NCI-H187 treated with DMSO at 0.1 percent for 48 hours (cell line): ENCODE measurements around the gene PDAP1.
"Not testable (repeated sequence)": the region's sequence is repeated elsewhere in the genome, so short reads cannot be mapped to it uniquely, and the experiment has no call there.

Experiments
- DNase-seq: peaks from one replicate; lab custom pipeline; 2025; lab: John Stamatoyannopoulos, UW

The PDAP1 gene

DNA sequence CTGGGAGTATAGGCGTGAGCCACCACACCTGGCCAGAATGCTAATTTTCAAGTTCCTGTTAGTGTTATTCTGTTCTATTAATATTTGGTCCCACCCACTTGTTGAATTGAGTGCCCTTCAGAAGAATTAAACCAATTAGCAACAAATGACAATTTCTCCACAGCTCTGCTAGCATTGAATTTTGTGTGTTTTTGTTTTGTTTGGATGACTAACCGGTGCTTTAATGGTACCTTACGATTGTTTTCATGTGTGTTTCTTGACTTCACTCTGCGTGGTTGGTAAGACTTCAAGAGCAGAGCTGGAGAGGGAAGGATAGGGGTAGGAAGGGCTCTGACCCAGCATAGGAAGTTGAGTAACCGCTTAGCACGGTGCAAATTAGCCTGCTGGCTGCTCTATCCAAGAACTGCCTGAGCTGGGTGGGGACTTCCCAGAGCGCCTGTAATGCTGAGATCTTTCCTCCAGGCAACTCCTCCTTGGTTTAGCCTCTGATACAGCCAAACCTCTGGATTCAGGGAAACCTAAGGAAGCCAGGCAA is 29.3 kb downstream of the PDAP1 start:
- no peak for DNase-seq

- DNase-seq, result no peak
Observed at GRCh38 chr7:99375070-99375807, 33.2 kb downstream of the PDAP1 start.

- DNase-seq, result no peak
Observed at GRCh38 chr7:99374111-99375064, 34.0 kb downstream of the PDAP1 start, which contains the start of gene ARPC1B. Gene ARPC1B (plus strand): TSS chr7:99374730. CDS start chr7:99385715, 10,985 bp downstream.

DNA sequence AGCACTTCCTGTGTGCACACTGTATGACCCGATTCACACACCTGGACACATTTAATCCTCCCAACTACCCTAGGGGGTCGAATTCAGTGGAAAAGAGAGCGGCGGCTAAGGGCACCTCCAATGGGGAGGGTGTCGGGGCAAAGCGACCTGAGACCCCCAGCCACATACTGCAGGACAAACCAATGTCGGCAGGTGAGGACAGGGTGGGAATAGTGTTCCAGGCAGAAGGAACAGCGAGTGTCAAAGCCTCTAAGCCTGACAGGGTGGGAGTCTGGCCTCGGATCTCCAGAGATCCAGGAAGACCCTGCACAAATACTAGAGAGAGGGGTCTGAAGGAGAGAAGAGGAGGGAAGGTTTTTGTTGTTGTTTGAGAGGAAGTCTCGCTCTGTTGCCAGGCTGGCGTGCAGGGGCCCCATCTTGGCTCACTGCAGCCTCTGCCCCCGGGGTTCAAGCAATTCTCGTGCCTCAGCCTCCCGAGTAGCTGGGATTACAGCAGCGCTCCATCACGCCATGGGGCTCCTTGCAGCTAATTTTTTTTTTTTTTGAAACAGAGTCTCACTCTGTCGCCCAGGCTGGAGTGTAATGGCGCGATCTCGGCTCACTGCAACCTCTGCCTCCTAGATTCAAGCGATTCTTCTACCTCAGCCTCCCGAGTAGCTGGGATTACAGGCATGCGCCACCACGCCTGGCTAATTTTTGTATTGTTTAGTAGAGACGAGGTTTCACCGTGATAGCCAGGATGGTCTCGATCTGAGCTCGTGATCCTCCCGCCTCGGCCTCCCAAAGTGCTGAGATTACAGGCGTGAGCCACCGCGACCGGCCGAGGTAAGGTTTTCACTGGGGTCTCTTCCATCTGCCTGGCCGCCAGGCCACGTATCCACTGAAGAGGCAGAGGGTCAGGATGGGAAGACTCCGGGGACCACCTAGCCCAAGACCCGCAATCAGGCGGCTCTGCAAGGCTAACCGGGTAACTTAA is 35.0 kb downstream of the PDAP1 start:
- no peak for DNase-seq

DNA sequence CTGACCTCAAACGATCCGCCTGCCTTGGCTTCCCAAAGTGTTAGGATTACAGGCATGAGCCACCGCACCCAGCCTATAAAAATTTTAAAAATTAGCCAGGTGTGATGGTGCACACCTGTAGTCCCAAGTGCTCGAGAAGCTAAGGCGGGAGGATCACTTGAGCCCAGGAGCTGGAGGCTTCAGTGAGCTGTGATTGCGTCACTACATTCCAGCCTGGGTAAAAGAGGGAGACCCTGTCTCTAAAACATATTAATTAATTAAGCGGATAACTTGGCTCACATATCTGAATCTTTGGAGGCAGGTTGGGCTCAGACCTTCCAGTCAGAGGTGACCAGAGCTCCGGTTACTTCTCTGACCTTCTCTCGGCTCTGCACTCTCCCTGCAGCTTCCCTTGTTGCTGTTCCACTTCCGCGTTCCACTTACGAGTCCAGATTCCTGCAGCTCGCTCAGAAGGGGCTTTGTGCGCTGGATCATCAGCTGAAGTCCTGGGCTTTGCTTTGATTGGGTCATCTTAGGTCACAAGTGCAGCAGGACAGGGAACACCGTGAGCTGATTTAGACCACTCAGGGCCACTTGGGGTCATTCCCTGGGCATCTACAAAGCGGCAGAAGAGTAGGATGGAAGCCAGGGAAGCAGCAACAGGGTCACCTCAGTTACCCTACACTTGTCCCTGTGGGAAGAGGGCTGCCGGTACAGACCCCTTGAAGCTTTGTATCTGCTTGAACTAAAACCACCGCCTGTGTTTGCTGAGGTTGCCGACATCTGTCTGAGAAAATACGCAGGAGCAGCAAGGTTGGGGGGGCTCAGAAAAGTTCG is 35.9 kb downstream of the PDAP1 start:
- no peak for DNase-seq

- DNase-seq, result no peak
Observed at GRCh38 chr7:99371376-99371920, 36.9 kb downstream of the PDAP1 start.

GRCh38 chr7:99369767-99370391 is 38.5 kb downstream of the PDAP1 start:
- DNase-seq, result no peak

DNA sequence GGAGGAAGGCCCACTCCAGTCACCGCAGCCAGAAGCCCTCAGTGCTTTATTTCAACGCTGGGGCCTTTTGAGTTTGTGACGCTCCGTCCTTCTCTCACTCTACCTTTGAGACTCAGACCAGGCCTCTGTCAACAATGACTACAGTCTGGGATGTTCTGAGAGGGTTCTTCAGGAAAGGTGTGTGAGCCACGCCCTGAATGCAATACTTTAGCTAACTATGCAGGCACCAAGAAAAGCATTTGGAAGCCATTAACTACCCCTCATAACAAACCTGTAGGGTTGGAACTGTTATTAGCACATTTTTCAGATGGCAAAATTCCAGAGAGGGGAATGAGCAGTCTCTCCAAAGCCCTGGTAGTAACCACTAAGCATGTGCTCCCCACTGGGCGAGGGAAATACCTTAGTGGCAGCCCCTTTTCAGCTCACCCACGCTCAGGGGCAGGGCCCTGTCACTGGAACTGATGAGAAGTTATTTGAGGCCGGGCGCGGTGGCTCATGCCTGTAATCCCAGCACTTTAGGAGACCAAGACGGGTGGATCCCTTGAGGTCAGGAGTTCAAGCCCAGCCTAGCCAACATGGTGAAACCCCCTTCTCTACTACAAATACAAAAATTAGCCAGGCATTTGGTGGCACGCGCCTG is 39.5 kb downstream of the PDAP1 start:
- no peak for DNase-seq

DNA sequence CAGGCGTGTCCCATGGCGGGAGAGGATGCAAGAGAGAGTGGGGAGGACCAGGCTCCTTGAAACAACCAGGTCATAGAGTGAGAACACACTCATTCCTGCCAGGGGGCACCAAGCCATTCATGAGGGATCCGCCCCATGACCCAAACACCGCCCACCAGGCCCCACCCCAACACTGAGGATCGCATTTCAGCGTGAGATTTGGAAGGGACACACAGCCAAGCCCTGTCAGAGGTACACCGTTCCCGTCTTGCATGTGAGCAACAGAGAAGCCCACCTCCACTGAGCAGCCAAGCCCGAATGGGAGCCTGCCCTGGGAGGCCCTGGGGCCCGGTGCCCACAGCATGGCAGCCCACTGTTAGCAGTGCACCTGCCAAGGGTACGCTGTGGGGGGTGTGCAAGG is 41.8 kb downstream of the PDAP1 start:
- no peak for DNase-seq

DNA sequence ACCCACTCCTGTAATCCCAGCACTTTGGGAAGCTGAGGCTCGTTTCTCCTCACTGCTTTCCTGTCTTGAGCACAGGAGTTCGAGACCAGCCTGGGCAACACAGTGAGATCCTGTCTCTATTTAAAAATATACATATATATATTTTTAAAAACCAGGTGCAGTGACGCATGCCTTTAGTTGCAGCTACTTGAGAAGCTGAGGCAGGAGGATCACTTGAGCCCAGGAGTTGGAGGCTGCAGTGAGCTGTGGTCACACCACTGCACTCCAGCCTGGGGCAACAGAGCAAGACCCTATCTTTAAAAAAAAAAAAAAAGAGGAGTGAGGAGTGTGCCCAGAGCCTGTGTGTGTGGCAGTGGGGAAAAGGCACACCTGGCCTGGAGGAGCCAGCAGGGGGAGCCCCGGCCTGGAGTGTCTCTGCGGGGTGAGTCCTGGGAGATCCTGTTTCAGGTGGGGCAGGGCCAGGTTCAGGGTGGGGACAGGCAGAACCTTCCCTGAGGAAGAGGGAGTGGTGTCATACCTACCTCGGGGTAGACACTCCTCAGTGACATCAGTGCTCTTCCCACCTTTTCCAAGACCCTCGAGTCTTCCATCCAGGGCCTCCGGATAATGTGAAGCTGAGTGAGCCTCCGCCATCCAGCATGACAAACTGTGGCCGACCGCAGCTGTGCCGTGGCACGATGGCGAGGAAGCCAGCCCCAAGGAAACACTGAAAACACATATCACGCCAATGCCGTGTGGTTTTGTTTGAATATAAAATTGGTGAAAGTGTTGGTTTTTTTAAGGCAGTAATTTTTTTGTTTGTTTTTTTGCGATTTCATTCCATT is 42.9 kb downstream of the PDAP1 start:
- no peak for DNase-seq

- no peak for DNase-seq
Observed at GRCh38 chr7:99363286-99363685, 45.1 kb downstream of the PDAP1 start.

GRCh38 chr7:99362801-99363200 is 45.6 kb downstream of the PDAP1 start:
- DNase-seq, result no peak

DNA sequence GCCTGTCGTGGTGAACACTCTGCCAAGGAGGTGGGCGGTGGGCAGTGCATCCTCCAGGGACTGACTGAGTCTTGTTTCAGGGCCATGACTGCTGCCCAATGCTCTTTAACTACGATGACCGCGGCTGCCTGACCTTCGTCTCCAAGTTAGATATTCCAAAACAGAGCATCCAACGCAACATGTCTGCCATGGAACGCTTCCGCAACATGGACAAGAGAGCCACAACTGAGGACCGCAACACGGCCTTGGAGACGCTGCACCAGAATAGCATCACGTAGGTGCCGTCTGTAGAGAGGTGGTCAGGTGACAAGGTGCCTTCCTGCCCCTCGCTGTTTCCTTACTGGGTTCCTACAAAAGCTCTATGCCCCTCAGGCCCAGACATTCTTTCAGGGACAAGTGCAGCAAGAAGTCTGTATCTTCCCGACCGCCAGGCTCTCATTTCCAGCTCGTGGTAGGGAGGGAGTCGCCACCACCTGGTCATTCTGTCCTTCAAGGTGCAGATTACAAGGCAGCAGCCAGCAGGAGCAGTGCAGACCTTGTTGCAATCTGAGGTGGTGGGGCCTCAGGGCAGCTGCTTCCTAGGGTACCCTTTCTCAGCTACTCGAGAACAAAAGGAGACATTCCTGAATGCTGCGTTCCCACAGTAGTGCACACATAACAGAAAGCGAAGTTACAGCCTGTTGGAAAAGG is 48.8 kb downstream of the PDAP1 start:
- DNase-seq, result no peak

DNA sequence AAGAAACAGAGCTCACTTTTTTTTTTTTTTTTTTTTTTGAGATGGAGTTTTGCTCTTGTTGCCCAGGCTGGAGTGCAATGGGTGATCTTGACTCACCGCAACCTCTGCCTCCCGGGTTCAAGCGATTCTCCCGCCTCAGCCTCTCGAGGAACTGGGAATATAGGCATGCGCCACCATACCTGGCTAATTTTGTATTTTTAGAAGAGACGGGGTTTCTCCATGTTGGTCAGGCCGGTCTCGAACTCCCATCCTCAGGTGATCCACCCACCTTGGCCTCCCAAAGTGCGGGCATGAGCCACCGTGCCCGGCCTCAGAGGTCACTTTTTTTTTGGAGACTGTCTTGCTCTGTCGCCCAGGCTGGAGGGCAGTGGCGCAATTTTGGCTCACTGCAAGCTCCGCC is 49.9 kb downstream of the PDAP1 start:
- not testable (repeated sequence) for DNase-seq

DNA sequence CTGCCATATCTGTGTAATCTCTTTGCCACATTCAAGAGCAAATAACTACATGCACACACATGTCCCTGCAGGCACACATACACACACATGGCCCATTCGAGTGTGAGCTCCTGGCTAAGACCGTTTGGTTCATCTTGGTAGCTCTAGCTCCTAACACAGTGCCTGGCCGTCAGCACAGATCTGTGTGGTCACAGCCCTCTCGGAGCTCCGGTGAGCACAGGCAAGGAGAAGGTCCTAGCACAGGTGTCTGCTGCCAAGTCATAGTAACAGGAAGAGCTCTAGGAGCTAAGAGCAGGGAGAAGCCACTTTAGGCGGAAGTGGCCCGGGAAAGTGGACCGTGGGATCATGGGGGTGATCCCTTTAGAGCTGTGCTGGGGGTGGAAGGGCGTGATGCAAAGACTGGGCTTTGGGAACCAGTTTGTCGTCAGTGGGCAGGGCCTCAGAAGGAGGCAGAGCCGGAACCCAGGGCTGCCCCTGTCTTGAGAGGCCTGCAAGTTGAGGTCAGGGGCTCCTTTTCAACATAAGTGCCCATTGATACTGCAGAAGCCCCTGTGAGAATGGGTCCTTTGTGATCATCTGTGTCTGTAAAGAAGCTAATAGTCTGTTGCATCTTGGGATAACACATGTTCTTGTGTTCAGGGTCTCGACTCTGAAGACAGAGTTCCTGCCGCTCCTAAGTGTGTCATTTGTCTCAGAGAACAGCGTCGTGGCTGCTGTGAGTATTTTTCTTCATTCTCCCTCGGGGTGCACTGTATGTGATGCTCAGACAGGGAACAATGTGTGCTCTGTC is 50.5 kb downstream of the PDAP1 start:
- DNase-seq, result no peak

DNA sequence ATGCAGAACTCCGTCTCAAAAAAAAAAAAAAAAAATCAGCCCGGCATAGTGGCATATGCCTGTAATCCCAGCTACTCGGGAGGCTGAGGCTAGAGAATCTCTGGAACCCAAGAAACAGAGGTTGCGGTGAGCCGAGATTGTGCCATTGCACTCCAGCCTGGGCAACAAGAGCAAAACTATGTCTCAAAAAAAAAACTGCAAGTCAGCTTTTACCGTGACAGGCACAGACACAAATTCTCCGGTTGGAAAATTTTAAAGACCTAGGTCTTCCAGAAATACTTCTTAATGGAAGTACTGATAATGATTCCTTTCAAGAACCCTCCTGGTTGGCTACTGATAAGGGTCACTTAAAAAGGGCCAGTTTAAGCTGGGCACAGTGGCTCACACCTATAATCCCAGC is 53.3 kb downstream of the PDAP1 start:
- DNase-seq, result no peak

- DNase-seq, result no peak
Observed at GRCh38 chr7:99352247-99352646, 56.1 kb downstream of the PDAP1 start.
